HG02938 (cell line): ENCODE measurements around the gene TCF7.

ENCODE experiments used
- ATAC-seq: cut with Tn5 transposase; IDR thresholded peaks from one replicate; pipeline ENCODE4 v1.9.1; 2021; ENCODE audit warnings: mild to moderate bottlenecking, moderate library complexity; ENCODE audit not compliant: unreplicated experiment

Gene TCF7

GRCh38 chr5:134175921-134176510 lies 61.5 kb downstream of the TCF7 start:
- ATAC-seq = peak; percentile 14

GRCh38 chr5:134176511-134177368 lies 62.3 kb downstream of the TCF7 start, which contains the start of gene SKP1:
SKP1 (minus strand) TSS chr5:134176950; CDS start chr5:134174022, 2,928 bp downstream.
- ATAC-seq = peak; percentile 74

GRCh38 chr5:134177369-134178095 lies 63.1 kb downstream of the TCF7 start:
- no peak for ATAC-seq

GRCh38 chr5:134178096-134178419 lies 63.6 kb downstream of the TCF7 start:
- ATAC-seq = no peak

- no peak for ATAC-seq
These were observed 69.0 kb downstream of the TCF7 start for GRCh38 chr5:134183481-134183880.

GRCh38 chr5:134184155-134185135 lies 70.0 kb downstream of the TCF7 start:
- ATAC-seq = no peak

- no peak for ATAC-seq
These were observed 73.6 kb downstream of the TCF7 start for GRCh38 chr5:134188092-134188491.

GRCh38 chr5:134189031-134189430 lies 74.5 kb downstream of the TCF7 start:
- ATAC-seq = no peak

GRCh38 chr5:134195666-134196065 lies 81.2 kb downstream of the TCF7 start:
- ATAC-seq = no peak
